ENCODE results near the gene GRIK4. TPM values are rescaled to one million over a fixed set of nuclear protein-coding genes. Genes with fewer than 3 reads are reported as not detected.
"Not testable (repeated sequence)": the region's sequence is repeated elsewhere in the genome, so short reads cannot be mapped to it uniquely, and the experiment has no call there.

The GRIK4 gene
- total RNA-seq, 1 donor from 2014 or later, result 0.11 TPM

GRCh38 chr11:120768949-120769348 lies 257.4 kb downstream of the GRIK4 start:
- intact Hi-C loops (cut with DNase I), result no loop called here
- ATAC-seq (ENCODE audit: poor library complexity) (no peak), DNase-seq (no peak)

GRCh38 chr11:120769906-120770305 lies 258.4 kb downstream of the GRIK4 start:
- intact Hi-C loops (cut with DNase I), result no loop called here
- DNase-seq (no peak), ATAC-seq (ENCODE audit: poor library complexity) (no peak)

DNA sequence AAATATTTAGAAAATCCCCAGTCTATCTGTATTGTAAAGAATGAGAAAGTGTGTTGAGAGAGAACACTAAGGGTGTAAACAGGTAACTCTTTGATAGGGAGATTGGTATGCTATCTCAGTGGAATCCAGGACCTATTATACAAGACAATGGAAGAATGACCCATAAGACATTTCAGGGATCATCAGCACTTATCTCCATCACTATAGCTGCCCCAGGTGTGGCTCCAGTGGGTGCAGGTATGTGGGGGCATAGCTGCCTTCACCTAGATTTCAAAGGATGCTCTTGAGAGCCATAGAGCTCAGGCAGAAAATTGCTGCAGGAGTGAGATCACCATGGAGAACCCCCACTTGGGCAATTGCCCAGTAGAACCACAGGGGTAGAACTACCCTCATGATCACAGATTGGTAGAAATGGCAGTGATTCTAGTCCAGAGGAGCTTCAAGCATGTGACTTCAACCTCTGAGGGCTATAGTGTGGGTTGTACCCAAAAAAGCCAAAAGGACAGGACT lies 260.1 kb downstream of the GRIK4 start:
- ATAC-seq (ENCODE audit: poor library complexity) (no peak), DNase-seq (no peak)
- intact Hi-C loops (cut with DNase I), result no loop called here

DNA sequence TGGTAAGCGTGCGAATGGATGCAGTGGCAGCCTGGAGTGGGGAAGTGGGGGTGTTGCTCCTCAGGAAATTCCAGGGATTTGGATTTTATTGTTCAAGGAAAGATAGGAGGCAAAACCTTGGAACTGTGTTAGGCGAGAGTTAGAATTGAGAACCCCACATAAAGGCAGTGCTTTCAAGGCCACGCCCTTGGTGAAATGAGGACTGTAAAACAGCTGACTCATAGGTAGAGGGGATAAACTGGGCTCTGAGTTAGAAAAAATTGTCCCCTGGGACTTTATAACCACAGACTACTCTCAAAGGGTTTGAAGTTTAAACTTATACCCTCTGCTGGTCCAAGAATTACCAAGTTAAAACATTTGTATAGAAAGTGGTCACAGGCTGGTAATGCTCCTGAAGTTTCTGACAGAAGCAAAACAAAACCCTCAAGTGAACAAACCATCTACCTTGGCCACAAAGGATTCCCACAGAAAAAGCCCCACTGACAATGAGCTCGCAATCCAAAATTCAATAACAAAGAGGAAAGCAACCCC lies 262.0 kb downstream of the GRIK4 start:
- intact Hi-C loops (cut with DNase I), result no loop called here
- ATAC-seq (ENCODE audit: poor library complexity), result no peak
- DNase-seq, result no peak

- ATAC-seq (ENCODE audit: poor library complexity), result no peak
- intact Hi-C loops (cut with DNase I), result no loop called here
These were observed 263.2 kb downstream of the GRIK4 start for GRCh38 chr11:120774591-120775386.

DNA sequence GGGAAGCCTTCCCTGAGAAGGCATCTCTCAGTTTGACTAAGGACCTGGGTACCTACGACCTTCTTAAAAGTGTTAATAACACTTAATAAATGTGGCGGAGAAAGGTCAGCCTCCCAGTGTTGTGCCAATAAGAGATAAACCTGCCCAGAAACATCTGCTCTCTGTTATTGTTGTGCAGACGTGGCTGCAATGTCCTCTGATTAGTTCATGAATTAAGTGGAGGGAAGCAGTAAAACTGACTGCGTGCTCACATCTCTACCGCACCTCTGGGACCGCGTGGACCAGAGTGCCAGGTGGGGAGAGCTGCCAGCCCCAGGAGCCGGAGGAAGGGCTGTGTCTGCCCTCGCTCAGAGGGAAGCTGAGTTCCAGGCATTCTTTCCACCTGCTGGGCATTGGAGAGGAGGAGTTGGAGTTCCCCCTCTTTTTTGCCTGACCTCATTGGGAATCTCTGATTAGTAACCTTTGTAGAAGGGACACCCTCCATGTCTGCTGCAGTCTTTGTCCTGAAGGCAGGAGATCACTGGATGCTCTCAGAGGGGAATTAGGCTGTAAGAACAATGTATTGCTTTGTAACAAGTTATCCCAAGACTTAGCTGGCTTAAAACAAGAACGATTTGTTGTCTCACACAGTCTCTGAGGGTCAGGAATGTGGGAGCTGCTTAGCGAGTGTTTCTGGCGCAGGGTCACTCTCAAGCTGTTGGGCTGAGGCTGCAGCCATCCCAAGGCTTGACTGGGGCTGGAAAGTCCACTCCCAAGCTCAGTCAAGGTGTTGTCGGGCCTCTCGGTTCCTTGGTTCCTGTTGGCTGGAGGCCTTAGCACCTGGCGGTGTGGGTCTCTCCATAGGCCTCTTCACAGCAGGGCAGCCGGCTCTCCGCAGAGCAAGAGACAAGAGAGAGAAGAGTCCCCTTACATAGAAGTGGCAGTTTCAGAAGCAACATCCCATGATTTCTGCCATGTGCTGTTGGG lies 264.7 kb downstream of the GRIK4 start:
- DNase-seq (no peak), ATAC-seq (ENCODE audit: poor library complexity) (no peak)
- intact Hi-C loops (cut with DNase I), result no loop called here

More at GRCh38 chr11:120774591-120775386, 263.2 kb downstream of the GRIK4 start:
- DNase-seq, result no peak

DNA sequence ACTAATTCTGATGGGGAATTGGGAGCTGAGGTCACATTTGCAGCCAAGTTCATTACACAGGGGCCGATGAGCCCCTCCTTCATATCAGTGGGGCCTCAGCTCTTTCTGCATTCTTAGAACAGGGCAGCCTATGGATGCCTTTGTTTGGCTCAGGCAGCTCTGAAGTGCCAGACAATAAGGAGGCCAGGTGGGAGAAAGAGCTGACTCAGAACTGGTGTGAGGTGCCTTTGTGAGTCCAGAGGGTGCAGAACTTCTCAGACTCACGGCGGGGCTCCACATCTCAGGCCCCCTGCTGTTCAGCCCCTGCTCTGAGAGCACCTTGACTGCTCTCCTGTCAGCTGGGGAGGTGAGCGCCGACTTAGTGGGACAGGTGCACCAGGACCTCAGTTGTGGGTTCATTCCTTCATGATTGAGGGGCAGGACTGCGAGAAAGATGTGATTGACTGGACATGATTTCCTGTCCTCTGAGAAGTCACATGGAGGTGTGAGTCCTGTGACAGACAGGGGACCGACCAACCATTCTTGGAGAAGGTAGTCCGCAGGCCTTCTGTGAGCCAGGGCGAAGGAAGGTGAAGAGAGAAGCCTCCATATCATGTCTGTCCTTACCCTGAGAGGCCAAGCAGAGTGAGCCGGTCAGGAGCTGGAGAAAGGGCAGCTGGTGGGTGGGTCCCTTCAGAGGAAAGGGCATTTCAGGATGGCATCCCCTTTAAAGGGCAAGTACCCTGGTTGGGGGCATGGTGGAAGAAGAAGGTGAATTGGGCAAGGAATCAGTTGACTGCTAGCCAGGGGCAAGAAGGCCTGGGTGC lies 267.3 kb downstream of the GRIK4 start:
- intact Hi-C loops (cut with DNase I), result no loop called here
- DNase-seq, result no peak
- no peak for ATAC-seq (ENCODE audit: poor library complexity)

- no peak for DNase-seq
- no peak for ATAC-seq (ENCODE audit: poor library complexity)
- intact Hi-C loops (cut with DNase I), result no loop called here
These were observed 268.7 kb downstream of the GRIK4 start for GRCh38 chr11:120780239-120780638.

DNA sequence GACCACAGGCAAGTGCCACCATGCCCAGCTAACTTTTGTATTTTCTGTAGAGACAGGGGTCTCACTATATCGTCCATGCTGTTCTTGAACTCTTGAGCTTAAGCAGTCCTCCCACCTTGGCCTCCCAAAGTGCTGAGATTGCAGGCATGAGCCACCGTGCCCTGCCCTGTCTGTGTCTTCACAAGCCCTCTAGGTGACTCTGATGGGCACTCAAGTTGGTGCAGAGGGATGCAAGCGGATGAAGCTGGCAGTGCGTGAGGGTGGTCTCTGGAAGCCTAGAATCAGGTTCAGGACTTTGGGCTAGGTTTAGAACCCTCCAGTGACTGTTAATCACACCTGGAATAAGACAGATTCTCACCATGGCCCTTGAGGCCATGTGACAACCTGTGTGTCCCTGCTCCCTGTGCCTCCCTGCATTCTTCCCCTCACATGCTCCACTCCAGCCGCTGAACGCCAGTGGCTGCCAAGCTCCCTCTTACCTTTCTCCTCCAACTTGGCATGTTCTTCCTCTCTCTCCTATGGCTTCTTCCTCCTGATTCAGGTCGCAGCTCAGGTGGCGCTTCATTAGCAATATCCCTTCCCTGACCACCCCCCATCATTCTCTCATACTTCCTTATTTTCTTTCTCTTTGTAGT lies 270.1 kb downstream of the GRIK4 start:
- DNase-seq (no peak), ATAC-seq (ENCODE audit: poor library complexity) (no peak)
- intact Hi-C loops (cut with DNase I), result no loop called here

GRCh38 chr11:120784566-120785251 lies 273.2 kb downstream of the GRIK4 start:
- ATAC-seq (ENCODE audit: poor library complexity) (no peak), DNase-seq (no peak)
- intact Hi-C loops (cut with DNase I), result no loop called here

DNA sequence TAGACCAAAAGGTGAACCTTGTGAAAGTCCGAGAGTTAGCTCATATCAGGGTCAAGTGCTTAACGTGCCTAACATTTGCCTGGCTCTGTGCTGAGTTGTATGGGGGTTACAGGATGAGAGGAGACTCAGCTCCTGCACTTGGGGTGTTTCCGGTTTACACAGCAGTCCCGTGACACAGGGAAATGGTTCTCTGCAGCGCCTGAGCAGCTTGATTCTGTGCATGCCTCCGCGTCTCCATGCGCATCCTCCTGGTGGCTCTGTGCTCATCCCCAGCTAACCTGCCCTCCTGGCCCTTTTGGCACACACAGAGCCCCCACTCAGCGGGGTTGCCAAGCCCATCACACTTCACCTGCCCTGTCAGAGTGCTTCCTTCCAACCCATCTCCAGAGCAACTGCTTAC lies 274.0 kb downstream of the GRIK4 start:
- intact Hi-C loops (cut with DNase I), result no loop called here
- DNase-seq (no peak), ATAC-seq (ENCODE audit: poor library complexity) (no peak)

DNA sequence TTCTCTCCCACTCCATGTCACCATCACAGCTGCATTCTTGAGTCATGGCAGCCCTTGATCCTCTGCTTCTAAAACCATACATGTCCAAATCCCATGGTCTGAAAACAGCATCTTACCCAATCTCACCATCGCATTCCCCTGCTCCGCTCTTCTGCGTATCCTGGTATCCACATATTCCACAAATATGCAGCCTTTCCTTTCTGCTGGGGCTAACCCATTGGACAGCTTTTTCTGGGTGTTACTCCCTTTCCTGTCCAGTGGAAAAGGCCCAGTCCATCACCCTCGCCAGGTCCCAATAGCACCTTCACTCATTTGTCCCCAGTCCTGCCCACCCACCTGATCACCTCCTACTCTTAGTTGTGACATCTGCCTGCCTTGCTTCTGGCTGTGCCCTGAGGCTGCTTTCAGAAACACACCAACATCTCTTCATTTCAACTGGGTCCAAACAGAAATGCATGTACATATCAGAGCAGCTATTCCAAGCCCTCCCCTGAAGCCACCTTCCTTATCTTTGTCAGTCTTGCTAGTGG lies 274.7 kb downstream of the GRIK4 start:
- intact Hi-C loops (cut with DNase I), result no loop called here
- DNase-seq (no peak), ATAC-seq (ENCODE audit: poor library complexity) (no peak)

- ATAC-seq (ENCODE audit: poor library complexity); DNase-seq; intact Hi-C loops (cut with DNase I): not testable (repeated sequence)
These were observed 275.7 kb downstream of the GRIK4 start for GRCh38 chr11:120787224-120787623.

DNA sequence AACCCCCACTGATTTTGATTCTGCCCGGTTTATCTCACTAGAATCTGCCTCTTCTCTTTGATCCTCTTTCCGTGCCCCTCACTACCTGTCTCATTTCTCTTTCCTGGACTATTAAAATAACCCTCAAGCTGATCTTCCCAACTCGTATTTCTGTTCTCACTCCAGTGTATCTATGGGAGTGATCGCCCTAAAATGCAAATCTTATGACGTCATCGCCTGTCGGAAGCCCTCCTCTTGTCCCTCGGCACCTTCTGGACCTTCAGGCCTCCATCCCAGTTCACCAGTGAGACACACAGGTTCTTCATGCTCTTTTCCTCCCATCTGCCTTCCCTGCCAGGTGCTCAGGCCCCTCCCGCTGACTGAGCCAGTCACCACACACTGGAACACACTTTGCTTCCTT lies 277.8 kb downstream of the GRIK4 start:
- ATAC-seq (ENCODE audit: poor library complexity) (no peak), DNase-seq (no peak)
- intact Hi-C loops (cut with DNase I), result no loop called here

GRCh38 chr11:120792306-120792705 lies 280.8 kb downstream of the GRIK4 start:
- ATAC-seq (ENCODE audit: poor library complexity) (no peak), DNase-seq (no peak)
- intact Hi-C loops (cut with DNase I), result no loop called here

DNA sequence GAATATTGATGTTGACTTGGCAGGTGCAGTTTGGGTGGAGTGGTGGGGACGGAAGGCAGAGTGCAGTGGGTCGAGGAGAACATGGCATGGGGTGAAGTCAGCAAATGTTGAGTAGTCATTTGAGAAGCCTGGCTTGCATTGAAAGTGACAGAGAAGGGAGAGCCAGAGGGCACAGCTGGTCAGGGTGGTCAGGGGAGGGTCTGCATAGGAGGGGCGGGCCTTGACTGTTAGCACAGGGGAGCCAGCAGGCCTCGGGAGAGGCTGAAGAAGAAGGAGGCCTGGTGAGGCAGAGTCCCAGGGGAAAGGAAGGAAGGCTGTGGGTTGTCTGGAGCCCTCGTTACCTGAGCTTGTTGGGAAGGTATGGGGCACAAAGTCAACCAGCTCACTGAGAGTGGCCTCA lies 281.6 kb downstream of the GRIK4 start:
- intact Hi-C loops (cut with DNase I), result no loop called here
- DNase-seq (no peak), ATAC-seq (ENCODE audit: poor library complexity) (no peak)

DNA sequence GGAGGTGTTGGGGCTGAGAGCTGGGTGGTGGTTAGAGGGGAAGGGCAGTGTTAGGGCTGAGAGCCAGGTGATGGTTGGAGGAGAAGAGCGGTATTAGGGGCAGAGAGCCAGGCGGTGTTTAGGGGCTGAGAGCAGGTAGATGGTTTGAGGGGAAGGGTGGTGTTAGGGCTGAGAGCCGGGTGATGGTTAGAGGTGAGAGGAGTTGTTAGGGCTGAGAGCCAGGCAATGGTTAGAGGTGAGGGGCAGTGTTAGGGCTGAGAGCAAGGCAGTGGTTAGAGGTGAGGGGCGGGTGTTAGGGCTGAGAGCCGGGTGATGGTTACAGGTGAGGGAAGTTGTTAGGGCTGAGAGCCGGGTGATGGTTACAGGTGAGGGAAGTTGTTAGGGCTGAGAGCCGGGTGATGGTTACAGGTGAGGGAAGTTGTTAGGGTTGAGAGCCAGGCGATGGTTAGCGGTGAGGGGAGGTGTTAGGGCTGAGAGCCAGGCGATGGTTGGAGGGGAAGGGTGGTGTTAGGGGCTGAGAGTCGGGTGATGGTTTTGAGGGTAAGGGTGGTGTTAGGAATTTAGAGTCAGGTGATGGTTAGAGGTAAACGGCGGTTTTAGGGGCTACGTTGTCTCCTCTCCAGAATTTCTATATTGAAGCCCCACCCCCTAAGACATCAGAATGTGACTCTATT lies 282.4 kb downstream of the GRIK4 start:
- intact Hi-C loops (cut with DNase I), result no loop called here
- ATAC-seq (ENCODE audit: poor library complexity) (no peak), DNase-seq (no peak)
